OCI-LY7 (cell line): ENCODE data around the gene SENP6. TPM values are rescaled to one million over a fixed set of nuclear protein-coding genes. Genes with fewer than 3 reads are reported as not detected.
"Not testable (repeated sequence)": the region's sequence is repeated elsewhere in the genome, so short reads cannot be mapped to it uniquely, and the experiment has no call there.

Source experiments
- BruUV-seq: library from RNA; stranded (reverse); fragments of 400-500 nt; replicated peaks from 2 replicates; lab custom pipeline; 2021; lab: Mats Ljungman, UMichigan
- CTCF ChIA-PET: fragments of 300-600 bp; sonication (Branson Sonifier 250); formaldehyde crosslinking; loops from one replicate; lab custom pipeline; 2022; ENCODE audit warnings: antibody characterized with exemption; ENCODE audit not compliant: unreplicated experiment; lab: Charles Lee
- POLR2A ChIA-PET: fragments of 300-600 bp; sonication (Branson Sonifier 250); formaldehyde crosslinking; loops from one replicate; lab custom pipeline; 2022; ENCODE audit warnings: antibody characterized with exemption; lab: Charles Lee
- DNase-seq: peaks from one replicate; pipeline ENCODE4 v3.0.0-alpha.2; 2015; ENCODE audit warnings: low spot score
- H2AFZ ChIP-seq: fragments of 200-600 bp; sonication (generic), shearing (Covaris generic); 2 replicates; pipeline ENCODE4 v1.6.1; 2014; ENCODE audit warnings: mild to moderate bottlenecking, antibody characterized with exemption, low read length, moderate library complexity
- H3K27ac ChIP-seq: fragments of 200-600 bp; sonication (generic); 2 replicates; pipeline ENCODE4 v1.5.1; 2014; ENCODE audit warnings: mixed run types, low read depth, mild to moderate bottlenecking, moderate library complexity, low read length, inconsistent platforms; ENCODE audit not compliant: poor library complexity, severe bottlenecking
- H3K36me3 ChIP-seq: fragments of 200-600 bp; sonication (generic); 2 replicates; pipeline ENCODE4 v1.6.1; 2014; ENCODE audit warnings: mild to moderate bottlenecking, antibody characterized with exemption, low read length, moderate library complexity, mixed read lengths; ENCODE audit not compliant: insufficient read depth
- H3K4me1 ChIP-seq: fragments of 200-600 bp; sonication (generic); 2 replicates; pipeline ENCODE4 v1.5.1; 2014; ENCODE audit warnings: mild to moderate bottlenecking, low read length; ENCODE audit not compliant: insufficient read depth, poor library complexity, severe bottlenecking
- H3K4me2 ChIP-seq: fragments of 200-600 bp; sonication (generic); 2 replicates; pipeline ENCODE4 v1.6.1; 2014; ENCODE audit warnings: mild to moderate bottlenecking, low read length
- H3K4me3 ChIP-seq: fragments of 200-600 bp; sonication (generic); 2 replicates; pipeline ENCODE4 v1.5.1; 2014; ENCODE audit warnings: mild to moderate bottlenecking, low read depth, low read length; ENCODE audit not compliant: poor library complexity, severe bottlenecking
- H3K79me2 ChIP-seq: fragments of 200-600 bp; sonication (generic); 2 replicates; pipeline ENCODE4 v1.6.1; 2016; ENCODE audit warnings: low read depth, mild to moderate bottlenecking, low read length, moderate library complexity, mixed read lengths; ENCODE audit not compliant: insufficient read depth
- H3K9me2 ChIP-seq: fragments of 200-600 bp; sonication (generic); 2 replicates; pipeline ENCODE4 v1.6.1; 2016; ENCODE audit warnings: mild to moderate bottlenecking, low read length, mixed read lengths; ENCODE audit not compliant: insufficient read depth
- H3K9me3 ChIP-seq: fragments of 200-600 bp; sonication (generic); 2 replicates; pipeline ENCODE4 v1.6.1; 2014; ENCODE audit warnings: mild to moderate bottlenecking, mixed run types, low read length, mixed read lengths
- H4K20me1 ChIP-seq: fragments of 200-600 bp; sonication (generic); 2 replicates; pipeline ENCODE4 v1.6.1; 2014; ENCODE audit warnings: mild to moderate bottlenecking, antibody characterized with exemption, low read length, moderate library complexity, mixed read lengths; ENCODE audit not compliant: insufficient read depth
- EZH2phosphoT487 ChIP-seq: fragments of 200-600 bp; sonication (generic); IDR thresholded peaks from 2 replicates; pipeline ENCODE4 v1.6.1; 2018; ENCODE audit warnings: low read depth, borderline replicate concordance, mild to moderate bottlenecking, mixed run types, antibody characterized with exemption, low read length, moderate library complexity, mixed read lengths
- intact Hi-C: fragments of 100-400 bp; cut with micrococcal nuclease; formaldehyde crosslinking; loops from one replicate; pipeline ENCODE4 v1.10.0; 2022; ENCODE audit not compliant: unreplicated experiment
- total RNA-seq, 2 experiments: library from RNA; depleted of rRNA in 1 of 2; stranded (reverse); fragments of >200 nt in 1 of 2; shearing (Covaris generic) in 1 of 2; gene quantifications; 2 replicates each; pipeline ENCODE4 v1.2.3, GENCODE V29; 2014 to 2022
- TF ChIP-seq, protein P1 (sequence below): fragments of 200-600 bp; sonication (generic); conservative IDR thresholded peaks from 2 replicates; pipeline ENCODE4 v1.5.1; 2014; ENCODE audit warnings: mild to moderate bottlenecking, antibody characterized with exemption, low read length, moderate library complexity, mixed read lengths

The SENP6 gene
- total RNA-seq, 2 experiments from 2014 or later = 61.1 to 85.4 TPM

- intact Hi-C loops = no loop called here
- no peak overlapping the region for H3K4me2 ChIP-seq
- no peaks in the 10 kb centered on the region for H3K9me2 ChIP-seq
- no peak overlapping the region for H2AFZ ChIP-seq
- DNase-seq = no peak
- H3K9me3 ChIP-seq = 0 out of 2 replicates have a peak, but pooled peaks cover 5% of the 10 kb centered on the region
- H3K79me2 ChIP-seq = no peaks in the 10 kb centered on the region
- no peak for TF ChIP-seq EZH2phosphoT487
- TF ChIP-seq, protein P1, sequence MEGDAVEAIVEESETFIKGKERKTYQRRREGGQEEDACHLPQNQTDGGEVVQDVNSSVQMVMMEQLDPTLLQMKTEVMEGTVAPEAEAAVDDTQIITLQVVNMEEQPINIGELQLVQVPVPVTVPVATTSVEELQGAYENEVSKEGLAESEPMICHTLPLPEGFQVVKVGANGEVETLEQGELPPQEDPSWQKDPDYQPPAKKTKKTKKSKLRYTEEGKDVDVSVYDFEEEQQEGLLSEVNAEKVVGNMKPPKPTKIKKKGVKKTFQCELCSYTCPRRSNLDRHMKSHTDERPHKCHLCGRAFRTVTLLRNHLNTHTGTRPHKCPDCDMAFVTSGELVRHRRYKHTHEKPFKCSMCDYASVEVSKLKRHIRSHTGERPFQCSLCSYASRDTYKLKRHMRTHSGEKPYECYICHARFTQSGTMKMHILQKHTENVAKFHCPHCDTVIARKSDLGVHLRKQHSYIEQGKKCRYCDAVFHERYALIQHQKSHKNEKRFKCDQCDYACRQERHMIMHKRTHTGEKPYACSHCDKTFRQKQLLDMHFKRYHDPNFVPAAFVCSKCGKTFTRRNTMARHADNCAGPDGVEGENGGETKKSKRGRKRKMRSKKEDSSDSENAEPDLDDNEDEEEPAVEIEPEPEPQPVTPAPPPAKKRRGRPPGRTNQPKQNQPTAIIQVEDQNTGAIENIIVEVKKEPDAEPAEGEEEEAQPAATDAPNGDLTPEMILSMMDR = no peak
- CTCF ChIA-PET = no interaction called here
- POLR2A ChIA-PET = no interaction called here
- no peak overlapping the region for H3K4me3 ChIP-seq
- H3K36me3 ChIP-seq = no peaks in the 10 kb centered on the region
- H3K4me1 ChIP-seq = no peaks in the 10 kb centered on the region
- H4K20me1 ChIP-seq = no peaks in the 10 kb centered on the region
- H3K27ac ChIP-seq = no peak overlapping the region
- no TSS peak for BruUV-seq
Observed at GRCh38 chr6:75568100-75568499, 33.6 kb upstream of the SENP6 start.

DNA sequence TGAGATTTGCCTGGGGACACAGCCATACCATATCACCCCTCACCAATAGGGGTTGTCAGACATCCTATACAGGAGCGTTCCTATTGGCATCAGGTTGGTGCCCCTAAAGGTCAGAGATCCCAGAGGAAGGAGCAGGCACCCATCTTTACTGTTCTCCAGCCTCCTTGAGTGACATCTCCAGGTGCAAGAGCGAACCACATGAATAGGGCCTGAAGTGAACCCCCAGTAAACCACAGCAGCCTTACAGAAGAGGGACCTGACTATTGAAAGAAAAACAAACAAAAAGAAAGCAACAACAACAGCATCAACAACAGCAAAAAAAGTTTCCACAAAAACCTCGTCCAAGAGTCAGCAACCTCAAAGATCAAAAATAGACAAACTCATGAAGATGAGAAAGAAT is 32.7 kb upstream of the SENP6 start:
- no peaks in the 10 kb centered on the region for H4K20me1 ChIP-seq
- H3K9me2 ChIP-seq = no peaks in the 10 kb centered on the region
- TF ChIP-seq EZH2phosphoT487 = no peak
- TF ChIP-seq, protein P1 = no peak
- no peak overlapping the region for H3K27ac ChIP-seq
- no peak for DNase-seq
- POLR2A ChIA-PET = no interaction called here
- intact Hi-C loops = no loop called here
- no peaks in the 10 kb centered on the region for H3K36me3 ChIP-seq
- 0 out of 2 replicates have a peak, but pooled peaks cover 5% of the 10 kb centered on the region for H3K9me3 ChIP-seq
- no peaks in the 10 kb centered on the region for H3K4me1 ChIP-seq
- H2AFZ ChIP-seq = no peak overlapping the region
- H3K4me3 ChIP-seq = no peak overlapping the region
- CTCF ChIA-PET = no interaction called here
- BruUV-seq = no TSS peak
- no peaks in the 10 kb centered on the region for H3K79me2 ChIP-seq
- H3K4me2 ChIP-seq = no peak overlapping the region

GRCh38 chr6:75570671-75571070 is 31.0 kb upstream of the SENP6 start:
- H2AFZ ChIP-seq, CTCF ChIA-PET, H3K79me2 ChIP-seq, H3K4me2 ChIP-seq, H3K9me2 ChIP-seq, DNase-seq, H4K20me1 ChIP-seq, H3K9me3 ChIP-seq, H3K4me3 ChIP-seq, H3K4me1 ChIP-seq, H3K27ac ChIP-seq, BruUV-seq, intact Hi-C loops, H3K36me3 ChIP-seq: not testable (repeated sequence)
- POLR2A ChIA-PET = interaction anchor here (0.6 kb wide), 1 partner anchor 81 kb away, joined by 4 read pairs; no protein-coding TSS in a partner anchor
